A673 (cell line): ENCODE results near the gene NTN3. TPM values are rescaled to one million over a fixed set of nuclear protein-coding genes. Genes with fewer than 3 reads are reported as not detected.

Experiments
- BruUV-seq: library from RNA; stranded (reverse); fragments of 400-500 nt; replicated peaks from 2 replicates; lab custom pipeline; 2021; lab: Mats Ljungman, UMichigan
- CTCF ChIA-PET: fragments of 300-600 bp; sonication (Branson Sonifier 250); formaldehyde crosslinking; loops from one replicate; lab custom pipeline; 2022; ENCODE audit warnings: antibody characterized with exemption; lab: Charles Lee
- POLR2A ChIA-PET: fragments of 300-600 bp; sonication (Branson Sonifier 250); formaldehyde crosslinking; loops from one replicate; lab custom pipeline; 2022; ENCODE audit warnings: antibody characterized with exemption; ENCODE audit not compliant: low non-redundant PET; lab: Charles Lee
- DNase-seq: peaks from one replicate; pipeline ENCODE4 v3.0.0-alpha.2; 2015; ENCODE audit warnings: low spot score
- H3K27ac ChIP-seq: fragments of 200-600 bp; sonication (generic); 2 replicates; pipeline ENCODE4 v1.5.1; 2016; ENCODE audit warnings: mixed run types, low read depth, mild to moderate bottlenecking, mixed read lengths, antibody characterized with exemption, low read length; ENCODE audit not compliant: poor library complexity, severe bottlenecking
- H3K27me3 ChIP-seq: fragments of 200-600 bp; sonication (generic); replicated peaks from 2 replicates; pipeline ENCODE4 v1.6.1; 2017; ENCODE audit warnings: mixed run types, low read depth, mild to moderate bottlenecking, mixed read lengths, antibody characterized with exemption, low read length; ENCODE audit not compliant: insufficient read depth, poor library complexity
- H3K36me3 ChIP-seq: fragments of 200-600 bp; sonication (generic); 2 replicates; pipeline ENCODE4 v1.6.1; 2016; ENCODE audit warnings: mixed run types, mild to moderate bottlenecking, mixed read lengths, antibody characterized with exemption, low read length; ENCODE audit not compliant: insufficient read depth, poor library complexity, severe bottlenecking
- H3K4me1 ChIP-seq: fragments of 200-600 bp; sonication (generic); 2 replicates; pipeline ENCODE4 v1.6.1; 2017; ENCODE audit warnings: mixed run types, mild to moderate bottlenecking, mixed read lengths, antibody characterized with exemption, low read length; ENCODE audit not compliant: insufficient read depth, poor library complexity, severe bottlenecking
- H3K4me3 ChIP-seq: fragments of 200-600 bp; sonication (generic); 2 replicates; pipeline ENCODE4 v1.5.1; 2016; ENCODE audit warnings: low read depth, mixed run types, mild to moderate bottlenecking, mixed read lengths, low read length; ENCODE audit not compliant: poor library complexity, severe bottlenecking
- H3K9me3 ChIP-seq: fragments of 200-600 bp; sonication (generic); 2 replicates; pipeline ENCODE4 v1.6.1; 2016; ENCODE audit warnings: mixed run types, low read depth, mild to moderate bottlenecking, mixed read lengths, antibody characterized with exemption, low read length; ENCODE audit not compliant: poor library complexity, severe bottlenecking
- EZH2 ChIP-seq: fragments of 200-600 bp; sonication (generic); IDR thresholded peaks from 2 replicates; pipeline ENCODE4 v1.6.1; 2017; ENCODE audit warnings: borderline replicate concordance, low read depth, mild to moderate bottlenecking, mixed read lengths, antibody characterized with exemption, low read length; ENCODE audit not compliant: poor library complexity, severe bottlenecking
- intact Hi-C: fragments of 100-400 bp; cut with micrococcal nuclease; formaldehyde crosslinking; loops from one replicate; pipeline ENCODE4 v1.10.0; 2022; ENCODE audit not compliant: unreplicated experiment
- total RNA-seq: library from RNA; stranded (reverse); gene quantifications from 2 replicates; pipeline ENCODE4 v1.2.3, GENCODE V29; 2021
- TF ChIP-seq, protein P1 (sequence below): fragments of 300-800, 200-600 bp; sonication (generic); conservative IDR thresholded peaks from 2 replicates; pipeline ENCODE4 v1.5.1; 2017; ENCODE audit warnings: low read depth, mild to moderate bottlenecking, antibody characterized with exemption, low read length, moderate library complexity, mixed read lengths

The NTN3 gene
- total RNA-seq, 1 experiment from 2014 or later: 1.6 TPM

DNA sequence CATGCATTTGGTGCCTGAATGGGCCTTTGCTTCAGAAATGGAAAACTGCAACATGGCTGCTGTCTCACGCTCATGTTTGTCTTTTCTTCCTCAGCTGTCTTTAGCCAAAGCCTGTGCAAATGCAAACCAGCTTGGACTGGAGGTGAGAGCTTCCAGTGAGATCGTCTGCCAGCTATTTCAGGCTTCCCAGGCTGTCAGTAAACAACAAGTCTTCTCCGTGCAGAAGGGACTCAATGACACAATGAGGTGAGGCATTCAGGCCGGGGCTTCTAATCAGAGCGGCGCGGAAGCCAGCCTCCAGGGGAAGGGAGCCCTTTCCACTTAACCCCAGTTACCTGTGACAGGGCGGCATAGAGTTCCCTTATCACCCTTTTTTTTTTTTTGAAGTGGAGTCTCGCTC lies 27.5 kb upstream of the NTN3 start:
- CTCF ChIA-PET: no interaction called here
- DNase-seq: no peak
- TF ChIP-seq EZH2: no peak
- TF ChIP-seq, protein P1, sequence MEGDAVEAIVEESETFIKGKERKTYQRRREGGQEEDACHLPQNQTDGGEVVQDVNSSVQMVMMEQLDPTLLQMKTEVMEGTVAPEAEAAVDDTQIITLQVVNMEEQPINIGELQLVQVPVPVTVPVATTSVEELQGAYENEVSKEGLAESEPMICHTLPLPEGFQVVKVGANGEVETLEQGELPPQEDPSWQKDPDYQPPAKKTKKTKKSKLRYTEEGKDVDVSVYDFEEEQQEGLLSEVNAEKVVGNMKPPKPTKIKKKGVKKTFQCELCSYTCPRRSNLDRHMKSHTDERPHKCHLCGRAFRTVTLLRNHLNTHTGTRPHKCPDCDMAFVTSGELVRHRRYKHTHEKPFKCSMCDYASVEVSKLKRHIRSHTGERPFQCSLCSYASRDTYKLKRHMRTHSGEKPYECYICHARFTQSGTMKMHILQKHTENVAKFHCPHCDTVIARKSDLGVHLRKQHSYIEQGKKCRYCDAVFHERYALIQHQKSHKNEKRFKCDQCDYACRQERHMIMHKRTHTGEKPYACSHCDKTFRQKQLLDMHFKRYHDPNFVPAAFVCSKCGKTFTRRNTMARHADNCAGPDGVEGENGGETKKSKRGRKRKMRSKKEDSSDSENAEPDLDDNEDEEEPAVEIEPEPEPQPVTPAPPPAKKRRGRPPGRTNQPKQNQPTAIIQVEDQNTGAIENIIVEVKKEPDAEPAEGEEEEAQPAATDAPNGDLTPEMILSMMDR: no peak

DNA sequence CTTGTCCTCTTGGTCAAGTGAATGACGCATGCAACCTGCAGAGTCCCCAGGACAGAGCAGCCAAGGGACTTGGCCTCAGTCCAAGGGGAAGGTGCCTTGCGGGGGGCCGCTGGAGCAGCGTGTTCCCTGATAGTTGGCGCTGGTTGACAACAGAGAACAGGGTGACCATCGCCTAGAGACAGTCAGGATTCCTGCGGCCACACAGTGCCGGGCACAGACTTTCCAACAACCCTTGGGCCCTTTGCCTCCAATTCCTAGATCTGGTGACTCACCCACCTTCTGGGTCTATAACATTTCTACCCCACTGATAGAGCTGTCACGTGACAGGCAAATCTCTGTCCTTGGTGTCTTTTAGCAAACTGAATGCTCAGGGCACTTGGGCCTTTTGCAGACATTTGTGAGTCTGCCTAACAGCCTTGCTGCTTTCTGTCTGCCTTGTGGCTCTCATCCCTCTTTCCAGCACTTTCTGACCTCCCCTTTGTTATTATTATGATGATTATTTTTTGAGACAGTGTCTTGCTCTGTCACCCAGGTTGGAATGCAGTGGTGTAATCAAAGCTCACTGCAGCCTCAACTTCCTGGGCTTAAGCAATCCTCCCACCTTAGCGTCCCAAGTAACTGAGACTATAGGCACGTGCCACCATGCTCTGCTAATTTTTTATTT lies 23.0 kb upstream of the NTN3 start:
- intact Hi-C loops: no loop called here
- Histone ChIP-seq H3K27me3 (no peaks in the 10 kb centered on the region), H3K27ac (no peak overlapping the region), H3K36me3 (peaks cover 98% of the 10 kb centered on the region), H3K4me3 (no peak overlapping the region), H3K4me1 (no peaks in the 10 kb centered on the region), H3K9me3 (no peaks in the 10 kb centered on the region)
- DNase-seq: no peak
- ChIA-PET POLR2A (no interaction called here), CTCF (interaction anchor here (0.7 kb wide), 1 partner anchor 13 kb away, joined by 3 read pairs; no protein-coding TSS in a partner anchor)
- no peak for TF ChIP-seq EZH2
- TF ChIP-seq, protein P1: no peak
- no TSS peak for BruUV-seq

More for the DNA sequence above, 27.5 kb upstream of the NTN3 start:
- BruUV-seq: no TSS peak
- Histone ChIP-seq H3K27me3 (no peaks in the 10 kb centered on the region), H3K9me3 (no peaks in the 10 kb centered on the region), H3K4me3 (no peak overlapping the region), H3K36me3 (peaks cover 81% of the 10 kb centered on the region), H3K27ac (no peak overlapping the region), H3K4me1 (no peaks in the 10 kb centered on the region)
- POLR2A ChIA-PET: interaction anchor here (0.7 kb wide), 1 partner anchor 190 kb away, joined by 3 read pairs; no protein-coding TSS in a partner anchor
- intact Hi-C loops: no loop called here

DNA sequence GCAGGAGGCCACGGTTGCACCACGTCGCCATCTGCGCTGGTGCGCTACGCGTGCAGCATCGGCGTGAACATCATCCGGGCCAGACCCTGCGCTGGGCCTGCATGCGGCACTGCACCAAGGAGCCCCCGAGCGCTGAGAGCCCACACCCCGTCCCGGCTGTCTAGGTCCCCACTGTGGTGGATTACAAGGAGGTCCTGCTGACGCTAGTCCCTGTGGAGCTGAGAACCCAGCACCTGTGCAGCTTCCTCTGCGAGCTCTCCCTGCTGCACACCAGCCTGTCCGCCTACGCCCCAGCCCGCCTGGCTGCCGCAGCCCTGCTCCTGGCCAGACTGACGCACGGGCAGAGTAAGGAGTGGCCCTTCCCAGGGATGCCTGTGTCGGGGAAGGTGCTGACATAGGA lies 22.0 kb upstream of the NTN3 start:
- Histone ChIP-seq H3K9me3 (no peaks in the 10 kb centered on the region), H3K27ac (no peak overlapping the region), H3K27me3 (no peaks in the 10 kb centered on the region), H3K4me3 (no peak overlapping the region), H3K4me1 (no peaks in the 10 kb centered on the region), H3K36me3 (peaks cover 99% of the 10 kb centered on the region)
- intact Hi-C loops: no loop called here
- CTCF ChIA-PET: no interaction called here
- BruUV-seq: no TSS peak
- POLR2A ChIA-PET: no interaction called here
- no peak for DNase-seq
- no peak for TF ChIP-seq EZH2
- TF ChIP-seq, protein P1: no peak
